Progenitor cell of endocrine pancreas (in vitro differentiated cells): ENCODE measurements around the gene TESMIN. TPM values are rescaled to one million over a fixed set of nuclear protein-coding genes. Genes with fewer than 3 reads are reported as not detected.

Experiments used
- DNase-seq: peaks from one replicate; pipeline ENCODE4 v3.0.0; 2021; ENCODE audit warnings: low spot score; ENCODE audit not compliant: unreplicated experiment
- H3K27ac Mint-ChIP-seq: 2 replicates; pipeline ENCODE4 v1.8.0; 2021; ENCODE audit warnings: mild to moderate bottlenecking, moderate library complexity, mixed read lengths
- H3K27me3 Mint-ChIP-seq: 2 replicates; pipeline ENCODE4 v1.8.0; 2021; ENCODE audit warnings: mixed read lengths
- H3K36me3 Mint-ChIP-seq: 2 replicates; pipeline ENCODE4 v1.8.0; 2022; ENCODE audit warnings: mixed read lengths; ENCODE audit not compliant: insufficient read depth
- H3K4me1 Mint-ChIP-seq: 2 replicates; pipeline ENCODE4 v1.8.0; 2021; ENCODE audit warnings: low read depth, mixed read lengths
- H3K4me3 Mint-ChIP-seq: 2 replicates; pipeline ENCODE4 v1.8.0; 2021; ENCODE audit warnings: low read depth, mild to moderate bottlenecking, moderate library complexity, mixed read lengths
- H3K9me3 Mint-ChIP-seq: 2 replicates; pipeline ENCODE4 v1.8.0; 2021; ENCODE audit warnings: low read depth, mixed read lengths
- total RNA-seq: library from RNA; stranded (reverse); gene quantifications from 2 replicates; pipeline ENCODE4 v1.2.1, GENCODE V29; 2021
- TF ChIP-seq, protein P1 (sequence below): fragments of 200-600 bp; sonication (generic); IDR thresholded peaks from one replicate; pipeline ENCODE4 v1.5.0; 2021; ENCODE audit warnings: antibody characterized with exemption, mild to moderate bottlenecking; ENCODE audit not compliant: unreplicated experiment

The TESMIN gene
- total RNA-seq, 1 donor from 2014 or later = 26.6 TPM

DNA sequence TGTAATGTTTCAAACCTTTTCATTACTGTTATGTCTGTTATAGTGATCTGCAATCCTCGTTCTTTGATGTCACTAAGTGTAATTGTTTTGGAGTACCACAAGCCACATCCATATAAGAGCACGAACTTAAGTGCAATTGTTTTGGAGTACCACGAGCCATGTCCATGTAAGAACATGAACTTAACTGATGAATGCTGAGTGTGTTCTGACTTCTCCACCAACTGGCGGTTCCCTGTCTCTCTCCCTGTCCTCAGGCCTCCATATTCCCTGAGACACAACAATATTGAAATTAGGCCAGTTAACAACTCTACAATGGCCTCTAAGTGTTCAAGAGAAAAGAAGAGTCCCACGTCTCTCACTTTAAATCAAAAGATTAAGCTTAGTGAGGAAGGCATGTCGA lies 23.5 kb downstream of the TESMIN start:
- H3K9me3 Mint-ChIP-seq = no peaks in the 10 kb centered on the region

DNA sequence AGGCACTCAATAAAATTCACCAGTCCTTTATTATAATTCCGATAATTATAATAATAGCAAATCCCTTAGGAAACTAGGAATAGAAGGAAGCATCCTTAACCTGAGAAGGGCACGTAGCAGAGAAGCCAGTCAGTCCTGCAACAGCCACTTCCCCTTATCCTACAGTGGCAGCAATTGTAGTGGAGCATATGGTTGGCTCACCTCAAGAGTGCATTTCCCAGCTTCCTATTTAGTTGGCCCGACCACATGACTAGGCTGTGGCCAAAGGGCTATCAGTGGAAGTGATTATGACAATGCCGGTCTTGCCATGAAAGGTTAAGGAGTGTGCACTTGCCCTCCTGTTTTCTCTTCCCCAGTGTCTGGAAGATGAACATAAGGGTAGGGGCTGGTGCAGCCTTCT lies 27.0 kb downstream of the TESMIN start:
- no peak overlapping the region for H3K27ac Mint-ChIP-seq
- TF ChIP-seq, protein P1, sequence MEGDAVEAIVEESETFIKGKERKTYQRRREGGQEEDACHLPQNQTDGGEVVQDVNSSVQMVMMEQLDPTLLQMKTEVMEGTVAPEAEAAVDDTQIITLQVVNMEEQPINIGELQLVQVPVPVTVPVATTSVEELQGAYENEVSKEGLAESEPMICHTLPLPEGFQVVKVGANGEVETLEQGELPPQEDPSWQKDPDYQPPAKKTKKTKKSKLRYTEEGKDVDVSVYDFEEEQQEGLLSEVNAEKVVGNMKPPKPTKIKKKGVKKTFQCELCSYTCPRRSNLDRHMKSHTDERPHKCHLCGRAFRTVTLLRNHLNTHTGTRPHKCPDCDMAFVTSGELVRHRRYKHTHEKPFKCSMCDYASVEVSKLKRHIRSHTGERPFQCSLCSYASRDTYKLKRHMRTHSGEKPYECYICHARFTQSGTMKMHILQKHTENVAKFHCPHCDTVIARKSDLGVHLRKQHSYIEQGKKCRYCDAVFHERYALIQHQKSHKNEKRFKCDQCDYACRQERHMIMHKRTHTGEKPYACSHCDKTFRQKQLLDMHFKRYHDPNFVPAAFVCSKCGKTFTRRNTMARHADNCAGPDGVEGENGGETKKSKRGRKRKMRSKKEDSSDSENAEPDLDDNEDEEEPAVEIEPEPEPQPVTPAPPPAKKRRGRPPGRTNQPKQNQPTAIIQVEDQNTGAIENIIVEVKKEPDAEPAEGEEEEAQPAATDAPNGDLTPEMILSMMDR = no peak
- peaks cover 16% of the 10 kb centered on the region for H3K9me3 Mint-ChIP-seq
- DNase-seq = no peak
- no peak overlapping the region for H3K4me3 Mint-ChIP-seq
- peaks cover 15% of the 10 kb centered on the region for H3K36me3 Mint-ChIP-seq
- H3K27me3 Mint-ChIP-seq = no peaks in the 10 kb centered on the region
- no peaks in the 10 kb centered on the region for H3K4me1 Mint-ChIP-seq

More for the DNA sequence above, 23.5 kb downstream of the TESMIN start:
- H3K4me1 Mint-ChIP-seq = no peaks in the 10 kb centered on the region
- H3K36me3 Mint-ChIP-seq = peaks cover 2% of the 10 kb centered on the region
- no peak overlapping the region for H3K4me3 Mint-ChIP-seq
- TF ChIP-seq, protein P1 = no peak
- no peak overlapping the region for H3K27ac Mint-ChIP-seq
- DNase-seq = no peak
- no peaks in the 10 kb centered on the region for H3K27me3 Mint-ChIP-seq

DNA sequence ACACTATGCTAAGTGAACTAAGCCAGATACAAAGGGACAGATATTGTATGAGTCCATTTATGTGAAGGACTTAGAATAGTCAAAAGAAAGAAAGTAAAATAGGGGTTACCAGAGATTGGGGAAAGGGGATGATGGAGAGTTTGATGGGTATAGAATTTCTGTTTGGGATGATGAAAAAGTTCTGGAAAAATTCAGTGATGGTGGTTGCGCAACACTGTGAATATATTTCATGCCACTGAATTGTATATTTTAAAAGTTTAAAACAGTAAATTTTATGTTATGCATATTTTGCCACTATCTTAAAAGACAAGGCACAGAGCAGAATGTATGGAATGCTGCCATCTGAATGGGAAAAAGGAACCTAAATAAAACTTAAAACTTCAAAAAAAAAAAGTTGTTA lies 29.2 kb downstream of the TESMIN start:
- TF ChIP-seq, protein P1 = no peak
- H3K4me1 Mint-ChIP-seq = no peaks in the 10 kb centered on the region
- peaks cover 19% of the 10 kb centered on the region for H3K36me3 Mint-ChIP-seq
- no peaks in the 10 kb centered on the region for H3K27me3 Mint-ChIP-seq
- H3K9me3 Mint-ChIP-seq = peaks cover 20% of the 10 kb centered on the region
- H3K27ac Mint-ChIP-seq = no peak overlapping the region
- no peak overlapping the region for H3K4me3 Mint-ChIP-seq
- no peak for DNase-seq

DNA sequence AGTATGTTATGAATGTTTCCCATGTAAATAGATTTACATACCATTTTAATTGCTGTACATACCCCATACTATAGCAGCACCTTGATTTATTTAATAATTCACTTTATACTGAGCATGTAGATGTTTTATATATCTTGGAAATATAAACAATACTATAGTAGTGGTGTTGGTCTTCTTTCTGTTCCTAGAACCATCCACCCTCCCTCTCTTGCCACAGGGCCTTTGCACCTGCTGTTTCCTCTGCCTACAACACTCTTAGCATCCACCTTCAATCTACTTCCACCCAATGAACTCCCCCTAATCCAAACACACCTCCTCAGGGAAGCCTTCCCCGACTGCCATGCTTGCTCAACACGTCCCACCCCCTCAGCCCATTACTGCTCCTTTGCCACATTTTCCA lies 30.2 kb downstream of the TESMIN start:
- no peak for DNase-seq
- Mint-ChIP-seq H3K27ac (no peak overlapping the region), H3K27me3 (no peaks in the 10 kb centered on the region), H3K36me3 (peaks cover 19% of the 10 kb centered on the region), H3K4me1 (no peaks in the 10 kb centered on the region), H3K9me3 (peaks cover 20% of the 10 kb centered on the region), H3K4me3 (no peak overlapping the region)
- TF ChIP-seq, protein P1 = no peak

DNA sequence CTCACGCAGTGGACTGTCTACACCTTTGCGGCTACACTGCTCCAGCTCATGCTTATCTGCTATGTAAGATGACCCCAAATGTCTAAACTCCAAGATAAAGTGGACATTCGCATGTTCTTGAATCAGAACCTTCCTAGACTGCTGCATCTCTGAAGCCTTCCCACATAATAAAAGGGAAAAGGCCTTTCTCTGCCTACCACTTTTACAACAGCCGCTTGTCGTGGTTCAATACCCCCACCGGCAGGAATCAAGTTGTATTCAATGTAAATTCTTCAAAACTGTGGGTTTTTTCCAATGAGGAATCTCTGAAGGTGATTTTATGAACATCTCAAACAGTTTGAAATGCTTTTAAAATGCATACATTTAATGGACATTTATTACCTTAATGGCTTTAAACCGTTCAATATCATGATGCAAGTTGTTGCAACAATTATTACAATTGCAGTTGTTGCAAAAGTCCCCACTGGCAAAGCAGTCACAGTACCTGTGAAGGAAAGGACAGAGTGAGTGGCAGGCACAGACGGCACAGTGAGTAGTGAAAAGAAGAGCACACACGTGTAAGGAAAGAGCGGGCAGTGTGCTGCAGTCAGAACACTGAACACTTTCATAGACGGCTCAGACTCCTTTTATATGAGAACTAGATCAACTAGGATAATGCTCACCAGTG lies 35.7 kb downstream of the TESMIN start:
- H3K27me3 Mint-ChIP-seq = no peaks in the 10 kb centered on the region
- peaks cover 15% of the 10 kb centered on the region for H3K9me3 Mint-ChIP-seq
- H3K4me3 Mint-ChIP-seq = no peak overlapping the region
- no peak for DNase-seq
- TF ChIP-seq, protein P1 = no peak
- no peaks in the 10 kb centered on the region for H3K4me1 Mint-ChIP-seq
- H3K36me3 Mint-ChIP-seq = peaks cover 13% of the 10 kb centered on the region
- H3K27ac Mint-ChIP-seq = no peak overlapping the region
